ENCODE data around the gene CNIH2. TPM values are rescaled to one million over a fixed set of nuclear protein-coding genes. Genes with fewer than 3 reads are reported as not detected.

CNIH2 gene
- polyA plus RNA-seq, 1 donor from 2014 or later = 47.9 TPM

GRCh38 chr11:66302656-66303055, 24.7 kb downstream of the CNIH2 start:
- H3K9me2 ChIP-seq (ENCODE audit: insufficient read depth, low read length) = no peaks in the 10 kb centered on the region
- no peaks in the 10 kb centered on the region for H3K79me2 ChIP-seq (replicated peaks; ENCODE audit: insufficient read depth, low read length)
- no peaks in the 10 kb centered on the region for H3F3A ChIP-seq (ENCODE audit: insufficient read depth, low read length, poor library complexity, severe bottlenecking)
- no peaks in the 10 kb centered on the region for H3K27me3 ChIP-seq (ENCODE audit: insufficient read depth, low read depth, low read length)
- no peak overlapping the region for H3K27ac ChIP-seq (ENCODE audit: low read length)
- no peak overlapping the region for H3K4me2 ChIP-seq (ENCODE audit: low read length)
- no peak overlapping the region for H3K4me3 ChIP-seq (ENCODE audit: low read length)
- no peaks in the 10 kb centered on the region for H3K36me3 ChIP-seq (ENCODE audit: insufficient read depth, low read length)
- no peak overlapping the region for H3K9ac ChIP-seq (ENCODE audit: low read length)
- H4K20me1 ChIP-seq (ENCODE audit: insufficient read depth) = no peaks in the 10 kb centered on the region
- no peak for TF ChIP-seq RAD21 (conservative IDR thresholded peaks at IDR 0.05)
- no peak for TF ChIP-seq POLR2AphosphoS5 (IDR thresholded peaks at IDR 0.05)
- TF ChIP-seq TAF1 (IDR thresholded peaks at IDR 0.05; ENCODE audit: low read depth) = no peak
- TF ChIP-seq REST (IDR thresholded peaks at IDR 0.05; ENCODE audit: borderline replicate concordance) = no peak
- TF ChIP-seq CTCF (IDR thresholded peaks at IDR 0.05; ENCODE audit: poor library complexity, severe bottlenecking) = no peak
- no peak for TF ChIP-seq MXI1 (conservative IDR thresholded peaks at IDR 0.05; ENCODE audit: poor library complexity, severe bottlenecking)
- TF ChIP-seq SMC3 (conservative IDR thresholded peaks at IDR 0.05; ENCODE audit: poor library complexity) = no peak
- no peak for TF ChIP-seq EP300 (conservative IDR thresholded peaks at IDR 0.05; ENCODE audit: poor library complexity, severe bottlenecking)
- TF ChIP-seq EZH2 (IDR thresholded peaks at IDR 0.05; ENCODE audit: borderline replicate concordance, insufficient read depth, low read length, poor library complexity, severe bottlenecking) = no peak
- no peaks in the 10 kb centered on the region for H3K9me3 ChIP-seq (ENCODE audit: low read length)
- no peak overlapping the region for H2AFZ ChIP-seq (ENCODE audit: low read depth, low read length)

- Histone ChIP-seq H3K79me2 (replicated peaks; ENCODE audit: insufficient read depth, low read length) (no peaks in the 10 kb centered on the region), H3K27me3 (ENCODE audit: insufficient read depth, low read depth, low read length) (peaks cover 11% of the 10 kb centered on the region), H2AFZ (ENCODE audit: low read depth, low read length) (no peak overlapping the region)
These were observed 31.5 kb downstream of the CNIH2 start for GRCh38 chr11:66309475-66309874.

More at GRCh38 chr11:66309475-66309874, 31.5 kb downstream of the CNIH2 start:
- Histone ChIP-seq H3F3A (ENCODE audit: insufficient read depth, low read length, poor library complexity, severe bottlenecking) (no peaks in the 10 kb centered on the region), H3K9me3 (ENCODE audit: low read length) (no peaks in the 10 kb centered on the region), H3K4me3 (ENCODE audit: low read length) (no peak overlapping the region), H4K20me1 (ENCODE audit: insufficient read depth) (no peaks in the 10 kb centered on the region), H3K36me3 (ENCODE audit: insufficient read depth, low read length) (no peaks in the 10 kb centered on the region), H3K9me2 (ENCODE audit: insufficient read depth, low read length) (no peaks in the 10 kb centered on the region), H3K27ac (ENCODE audit: low read length) (no peak overlapping the region), H3K4me2 (ENCODE audit: low read length) (no peak overlapping the region), H3K9ac (ENCODE audit: low read length) (no peak overlapping the region)
- TF ChIP-seq EP300 (conservative IDR thresholded peaks at IDR 0.05; ENCODE audit: poor library complexity, severe bottlenecking) (no peak), POLR2AphosphoS5 (IDR thresholded peaks at IDR 0.05) (no peak), MXI1 (conservative IDR thresholded peaks at IDR 0.05; ENCODE audit: poor library complexity, severe bottlenecking) (no peak), CTCF (IDR thresholded peaks at IDR 0.05; ENCODE audit: poor library complexity, severe bottlenecking) (no peak), RAD21 (conservative IDR thresholded peaks at IDR 0.05) (no peak), EZH2 (IDR thresholded peaks at IDR 0.05; ENCODE audit: borderline replicate concordance, insufficient read depth, low read length, poor library complexity, severe bottlenecking) (no peak), SMC3 (conservative IDR thresholded peaks at IDR 0.05; ENCODE audit: poor library complexity) (no peak), TAF1 (IDR thresholded peaks at IDR 0.05; ENCODE audit: low read depth) (no peak), REST (IDR thresholded peaks at IDR 0.05; ENCODE audit: borderline replicate concordance) (no peak)

Data from neural cell (in vitro differentiated cells).